A172 (cell line): ENCODE measurements around the gene TAS2R30. TPM values are rescaled to one million over a fixed set of nuclear protein-coding genes. Genes with fewer than 3 reads are reported as not detected.

Experiments
- DNase-seq: peaks from one replicate; pipeline ENCODE4 v3.0.0-alpha.2; 2015; ENCODE audit warnings: low spot score
- total RNA-seq: library from RNA; depleted of rRNA; stranded (reverse); fragments of >200 nt; shearing (Covaris generic); gene quantifications from 2 replicates; pipeline ENCODE4 v1.2.3, GENCODE V29; 2014; rRNA removed

TAS2R30 gene, protein sequence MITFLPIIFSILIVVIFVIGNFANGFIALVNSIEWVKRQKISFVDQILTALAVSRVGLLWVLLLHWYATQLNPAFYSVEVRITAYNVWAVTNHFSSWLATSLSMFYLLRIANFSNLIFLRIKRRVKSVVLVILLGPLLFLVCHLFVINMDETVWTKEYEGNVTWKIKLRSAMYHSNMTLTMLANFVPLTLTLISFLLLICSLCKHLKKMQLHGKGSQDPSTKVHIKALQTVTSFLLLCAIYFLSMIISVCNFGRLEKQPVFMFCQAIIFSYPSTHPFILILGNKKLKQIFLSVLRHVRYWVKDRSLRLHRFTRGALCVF
- total RNA-seq: 0.05 and 0.48 TPM in 2 replicates

- no peak for DNase-seq
Observed at GRCh38 chr12:11134305-11134704, at the start of gene TAS2R30. Gene TAS2R30, minus strand, starts transcription at chr12:11134644. Its CDS starts 400 bp downstream, at chr12:11134244.

DNA sequence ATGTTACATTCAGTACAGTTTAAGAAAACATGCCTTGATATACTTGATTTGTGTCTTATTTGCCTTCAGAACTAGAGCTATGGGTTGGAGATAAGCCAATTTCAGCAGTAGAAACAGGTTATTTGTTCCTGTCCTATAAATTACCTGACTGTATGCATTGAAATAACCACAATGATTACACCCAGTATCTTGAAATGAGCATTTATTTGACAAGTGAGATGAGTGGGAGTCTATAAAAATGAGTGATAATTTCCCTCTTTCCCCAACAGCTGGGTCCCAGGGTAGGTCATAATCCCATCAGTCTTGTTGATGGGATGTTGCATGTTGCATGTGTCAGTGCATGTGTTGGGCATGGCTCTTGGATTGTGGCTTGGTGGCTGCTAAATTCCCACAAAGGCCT, 48.6 kb upstream of the TAS2R30 start:
- no peak for DNase-seq

DNA sequence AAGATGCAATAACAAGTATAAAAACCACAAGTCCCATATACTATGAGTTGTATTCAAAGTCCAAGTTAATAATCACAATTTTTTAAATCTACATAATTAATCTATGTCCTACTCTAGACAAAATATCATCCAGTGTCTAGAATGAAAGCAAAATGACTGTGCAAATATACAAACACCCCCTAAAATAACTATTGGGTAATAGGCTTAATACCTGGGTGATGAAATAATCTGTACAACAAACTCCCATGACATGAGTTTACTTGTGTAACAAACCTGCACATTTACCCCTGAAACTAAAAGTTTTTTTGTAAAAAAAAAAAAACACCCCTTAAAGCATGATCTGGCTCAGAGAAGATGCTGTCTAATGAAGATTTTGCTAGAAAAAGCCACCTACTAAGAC, 48.1 kb upstream of the TAS2R30 start:
- DNase-seq: no peak

GRCh38 chr12:11178250-11178649, 43.8 kb upstream of the TAS2R30 start:
- DNase-seq: no peak

GRCh38 chr12:11174022-11174421, 39.6 kb upstream of the TAS2R30 start:
- no peak for DNase-seq

GRCh38 chr12:11171969-11172675, 37.7 kb upstream of the TAS2R30 start:
- peak; percentile 0 for DNase-seq

DNA sequence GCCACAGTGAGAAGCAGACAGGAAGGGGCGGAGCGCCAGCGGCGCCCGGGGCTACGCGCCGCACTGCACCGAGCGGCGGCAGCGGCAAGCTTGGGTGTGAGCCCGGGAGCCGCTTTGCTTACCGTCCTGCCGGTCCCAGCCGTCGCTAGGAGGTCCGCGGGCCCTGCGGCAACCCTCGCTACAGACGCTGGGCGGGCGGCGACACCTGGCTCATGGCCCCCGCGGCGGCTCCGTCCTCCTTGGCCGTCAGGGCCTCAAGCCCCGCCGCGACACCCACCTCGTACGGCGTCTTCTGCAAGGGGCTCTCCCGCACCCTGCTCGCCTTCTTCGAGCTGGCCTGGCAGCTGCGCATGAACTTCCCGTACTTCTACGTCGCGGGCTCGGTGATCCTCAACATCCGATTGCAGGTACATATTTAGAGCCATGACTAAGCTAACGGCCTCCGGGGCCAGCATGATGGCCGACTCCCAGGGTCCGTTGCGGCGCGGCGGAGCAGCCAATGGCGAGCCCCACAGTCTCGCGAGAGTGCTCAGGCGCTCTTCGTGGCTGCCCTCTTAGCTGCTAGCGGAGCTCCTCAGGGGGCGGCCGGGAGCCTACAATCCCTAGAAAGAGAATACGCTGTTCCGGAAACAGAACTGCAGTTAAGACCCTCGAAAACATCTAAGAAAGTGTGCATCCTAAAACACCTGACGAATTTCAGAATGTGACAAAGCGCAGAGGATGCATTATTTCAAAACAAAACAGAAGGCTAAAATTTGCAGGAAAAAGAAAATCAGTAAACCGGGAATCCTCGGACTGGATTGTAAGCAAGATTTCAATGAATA, 36.9 kb upstream of the TAS2R30 start, which contains the start of gene SMIM10L1:
Gene SMIM10L1 (plus strand): TSS at position 50 of the 824 bp plus-strand sequence. CDS start 163 bp downstream, at position 213.
- peak; percentile 84 for DNase-seq

GRCh38 chr12:11170810-11171144, 36.3 kb upstream of the TAS2R30 start:
- no peak for DNase-seq

GRCh38 chr12:11166300-11166699, 31.9 kb upstream of the TAS2R30 start:
- DNase-seq: no peak

GRCh38 chr12:11164384-11164783, 29.9 kb upstream of the TAS2R30 start:
- DNase-seq: no peak

DNA sequence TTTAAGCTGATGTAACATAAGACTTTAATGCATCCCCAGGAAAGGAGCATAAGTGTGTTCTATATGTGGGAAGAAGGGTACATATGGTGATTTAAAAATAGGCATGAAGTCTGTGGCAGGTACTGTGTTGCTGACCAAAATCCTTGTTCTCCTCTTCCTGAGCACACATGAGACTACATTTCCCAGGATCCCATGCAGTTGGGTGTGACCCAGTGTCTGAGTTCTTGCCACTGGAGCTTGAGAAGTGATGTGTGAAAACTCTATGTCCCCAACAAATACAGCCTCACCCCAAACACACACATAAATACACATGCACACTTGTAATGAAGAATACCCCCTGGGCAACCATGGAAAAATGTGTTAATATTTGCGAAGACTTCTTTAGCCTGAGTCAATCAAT, 28.1 kb upstream of the TAS2R30 start:
- DNase-seq: no peak

- no peak for DNase-seq
Observed at GRCh38 chr12:11158885-11159444, 24.5 kb upstream of the TAS2R30 start.

DNA sequence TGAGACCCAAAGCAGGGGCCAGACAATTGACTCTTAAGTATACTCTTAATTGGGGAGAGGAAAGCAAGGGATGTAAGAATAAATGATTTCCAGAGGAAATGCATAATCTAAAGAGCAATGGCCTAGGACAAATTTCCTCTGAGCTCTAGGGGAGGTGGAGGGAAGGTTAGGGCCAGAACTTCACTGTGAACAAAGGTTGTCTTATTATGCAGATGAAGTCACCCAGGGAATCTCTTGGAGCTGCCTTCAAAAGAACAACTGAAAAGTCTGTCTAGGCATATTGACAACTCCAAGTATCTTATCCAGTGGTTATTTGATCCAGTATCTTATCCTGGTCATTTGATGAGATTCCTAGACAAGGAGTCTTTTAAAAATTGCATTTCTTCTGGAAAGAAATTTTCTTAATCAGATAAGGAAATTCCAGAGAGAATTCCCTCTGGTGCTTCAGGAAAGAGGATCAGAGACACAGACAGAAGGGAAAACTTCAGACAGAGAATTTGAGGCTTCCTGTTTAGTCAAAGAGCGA, 20.0 kb upstream of the TAS2R30 start:
- no peak for DNase-seq

DNA sequence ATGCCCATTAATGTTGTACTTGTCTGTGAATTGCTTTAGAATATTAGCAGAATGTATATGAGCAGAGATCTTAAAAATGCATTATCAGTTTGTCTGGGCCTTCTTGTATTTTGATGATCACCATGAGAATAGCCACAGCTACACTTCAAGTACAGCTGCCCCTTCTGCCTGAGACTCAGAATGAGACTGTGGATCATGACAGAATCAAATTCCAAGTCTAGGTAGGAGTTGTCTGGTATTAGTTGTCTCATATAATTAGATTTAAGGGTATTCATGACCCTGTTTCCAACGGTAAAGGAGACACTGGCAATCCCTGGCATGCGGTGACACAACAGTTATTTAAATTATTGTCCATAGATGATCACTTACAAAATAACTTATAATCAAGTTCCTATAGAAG, 18.3 kb upstream of the TAS2R30 start:
- DNase-seq: no peak

DNA sequence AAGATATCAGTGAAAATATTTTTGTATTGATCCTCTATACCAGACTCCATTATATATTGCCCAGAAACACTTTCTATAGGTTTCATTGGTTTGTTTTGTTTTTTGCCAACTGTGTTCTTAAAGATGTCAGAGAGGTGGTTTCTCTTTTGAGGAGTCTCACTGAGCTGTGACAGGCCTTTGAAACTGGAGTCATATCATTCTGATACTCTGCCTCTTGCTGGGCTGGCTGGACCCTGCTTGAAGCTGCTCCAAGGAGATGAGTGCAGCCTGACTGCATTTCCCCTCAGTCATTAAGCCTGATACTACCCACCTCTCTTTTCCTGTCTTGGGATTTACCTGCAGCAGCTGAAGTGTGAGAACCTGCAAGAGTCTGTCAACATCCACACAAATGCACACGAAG, 16.4 kb upstream of the TAS2R30 start:
- DNase-seq: no peak

DNA sequence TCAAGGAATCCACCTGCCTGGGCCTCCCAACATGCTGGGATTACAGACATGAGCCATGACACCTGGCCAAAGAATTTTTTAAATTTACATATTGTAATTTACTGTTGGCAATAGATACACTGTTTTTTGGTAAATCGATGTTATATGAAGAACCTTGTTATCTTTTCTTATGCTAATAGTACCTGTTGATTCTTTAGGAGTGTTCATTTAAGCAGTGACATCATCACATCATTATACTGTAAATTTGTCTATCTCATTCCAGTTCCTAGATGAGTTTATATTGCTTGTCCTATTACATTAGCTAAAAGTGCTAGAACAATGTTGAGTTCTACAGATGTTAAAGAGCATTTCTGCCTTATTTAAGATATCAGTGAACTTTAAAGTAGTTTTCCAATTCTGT, 13.0 kb upstream of the TAS2R30 start:
- no peak for DNase-seq

GRCh38 chr12:11144297-11144696, 9.9 kb upstream of the TAS2R30 start:
- DNase-seq: no peak

DNA sequence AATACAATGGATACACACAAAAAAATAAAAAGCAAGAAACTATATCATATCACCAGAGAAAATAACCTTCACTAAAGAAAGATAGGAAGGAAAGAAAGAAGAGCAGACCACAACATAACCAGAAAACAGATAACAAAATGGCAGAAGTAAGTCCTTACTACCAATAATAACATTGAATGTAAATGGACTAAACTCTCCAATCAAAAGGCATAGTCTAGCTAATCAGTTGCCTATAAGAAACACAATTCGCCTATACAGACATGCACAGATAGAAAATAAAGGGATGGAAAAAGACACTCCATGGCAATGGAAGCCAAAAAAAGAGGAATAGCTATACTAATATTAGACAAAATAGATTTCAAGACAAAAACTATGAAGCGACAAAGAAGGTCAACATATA, 8.9 kb upstream of the TAS2R30 start:
- DNase-seq: no peak

DNA sequence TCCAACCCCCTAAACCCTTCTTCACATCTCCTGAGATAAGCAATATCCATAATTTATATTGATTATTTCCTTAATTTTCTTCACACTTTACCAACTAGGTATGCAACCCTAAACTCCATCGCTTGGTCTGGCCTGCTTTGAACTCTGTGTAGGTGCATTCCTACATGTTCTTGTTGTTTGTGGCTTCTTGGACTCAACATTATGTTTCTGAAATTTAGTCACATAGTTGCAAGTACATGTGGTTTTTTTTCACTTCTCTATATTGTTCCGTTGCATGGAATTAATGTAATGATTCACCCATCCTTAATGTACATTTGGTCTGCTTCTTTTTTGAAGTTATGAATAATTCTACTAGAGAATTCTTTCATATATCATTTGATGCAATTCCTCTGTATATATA, 1.6 kb upstream of the TAS2R30 start:
- no peak for DNase-seq

DNA sequence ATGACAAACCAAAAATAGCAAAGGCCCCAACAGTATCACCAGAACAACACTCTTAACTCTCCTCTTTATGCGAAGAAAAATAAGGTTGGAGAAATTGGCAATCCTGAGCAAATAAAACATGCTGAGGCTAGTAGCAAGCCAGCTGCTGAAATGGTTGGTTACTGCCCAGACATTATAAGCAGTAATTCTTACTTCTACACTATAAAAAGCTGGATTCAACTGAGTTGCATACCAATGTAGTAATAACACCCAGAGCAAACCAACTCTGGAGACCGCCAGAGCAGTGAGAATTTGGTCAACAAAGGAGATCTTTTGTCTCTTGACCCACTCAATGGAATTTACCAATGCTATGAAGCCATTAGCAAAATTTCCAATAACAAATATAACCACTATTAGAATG, 628 bp downstream of the TAS2R30 start:
- DNase-seq: no peak

- no peak for DNase-seq
Observed at GRCh38 chr12:11133162-11133561, 1.3 kb downstream of the TAS2R30 start.

- DNase-seq: no peak
Observed at GRCh38 chr12:11130999-11131398, 3.4 kb downstream of the TAS2R30 start.
